KMS-11 (cell line): Measurements from ENCODE around the gene CEP97.

Source experiments
- H2AFZ ChIP-seq: fragments of 200-600 bp; sonication (generic); 2 replicates; pipeline ENCODE4 v1.6.1; 2016; ENCODE audit warnings: antibody characterized with exemption, mixed run types, low read depth
- H3K27ac ChIP-seq: fragments of 200-600 bp; sonication (generic); 2 replicates; pipeline ENCODE4 v1.6.1; 2016; ENCODE audit warnings: mild to moderate bottlenecking, mixed run types
- H3K27me3 ChIP-seq: fragments of 200-600 bp; sonication (generic); 2 replicates; pipeline ENCODE4 v1.6.1; 2017; ENCODE audit warnings: mild to moderate bottlenecking, low read depth, mixed run types, moderate library complexity; ENCODE audit not compliant: insufficient read depth
- H3K36me3 ChIP-seq: fragments of 200-600 bp; sonication (generic); 2 replicates; pipeline ENCODE4 v1.6.1; 2017; ENCODE audit warnings: mild to moderate bottlenecking, mixed run types; ENCODE audit not compliant: insufficient read depth
- H3K4me1 ChIP-seq: fragments of 200-600 bp; sonication (generic); 2 replicates; pipeline ENCODE4 v1.6.1; 2016; ENCODE audit warnings: mild to moderate bottlenecking, low read depth, mixed run types; ENCODE audit not compliant: poor library complexity, severe bottlenecking
- H3K4me2 ChIP-seq: fragments of 200-600 bp; sonication (generic); 2 replicates; pipeline ENCODE4 v1.7.0; 2016; ENCODE audit warnings: mild to moderate bottlenecking, mixed run types
- H3K4me3 ChIP-seq: fragments of 200-600 bp; sonication (generic); IDR thresholded peaks from 2 replicates; pipeline ENCODE4 v1.6.1; 2017; ENCODE audit warnings: low read depth, low read length, mixed read lengths; ENCODE audit not compliant: insufficient read depth
- H3K79me2 ChIP-seq: fragments of 200-600 bp; sonication (generic); 2 replicates; pipeline ENCODE4 v1.6.1; 2016; ENCODE audit warnings: low read depth, mixed run types; ENCODE audit not compliant: insufficient read depth
- H3K9ac ChIP-seq: fragments of 200-600 bp; sonication (generic); 2 replicates; pipeline ENCODE4 v1.6.1; 2016; ENCODE audit warnings: mild to moderate bottlenecking, mixed run types
- H4K20me1 ChIP-seq: fragments of 200-600 bp; sonication (generic); 2 replicates; pipeline ENCODE4 v1.6.1; 2016; ENCODE audit warnings: mild to moderate bottlenecking, mixed run types; ENCODE audit not compliant: insufficient read depth
- CTCF ChIP-seq: fragments of 200-600 bp; sonication (generic); conservative IDR thresholded peaks from 2 replicates; pipeline ENCODE4 v1.6.1; 2017; ENCODE audit warnings: low read depth, mild to moderate bottlenecking, antibody characterized with exemption, low read length, moderate library complexity, mixed read lengths

CEP97 gene

GRCh38 chr3:101806491-101806890, 82.1 kb downstream of the CEP97 start:
- no peaks in the 10 kb centered on the region for H3K36me3 ChIP-seq
- H2AFZ ChIP-seq = no peak overlapping the region
- no peaks in the 10 kb centered on the region for H4K20me1 ChIP-seq

GRCh38 chr3:101807888-101808287, 83.5 kb downstream of the CEP97 start:
- H3K27me3 ChIP-seq = no peaks in the 10 kb centered on the region
- no peak for TF ChIP-seq CTCF
- H3K4me3 ChIP-seq = no peak overlapping the region
- H3K27ac ChIP-seq = peak overlapping the region; percentile 69
- H3K4me1 ChIP-seq = peaks cover 68% of the 10 kb centered on the region
- H3K79me2 ChIP-seq = no peaks in the 10 kb centered on the region
- H3K4me2 ChIP-seq = peak overlapping the region; percentile 77
- H2AFZ ChIP-seq = no peak overlapping the region
- no peaks in the 10 kb centered on the region for H3K36me3 ChIP-seq
- H4K20me1 ChIP-seq = no peaks in the 10 kb centered on the region
- H3K9ac ChIP-seq = peak overlapping the region; percentile 25; the same call in 1 of the 2 replicates

More at GRCh38 chr3:101806491-101806890, 82.1 kb downstream of the CEP97 start:
- no peak overlapping the region for H3K4me3 ChIP-seq
- H3K4me1 ChIP-seq = peaks cover 65% of the 10 kb centered on the region
- no peak overlapping the region for H3K27ac ChIP-seq
- no peaks in the 10 kb centered on the region for H3K79me2 ChIP-seq
- H3K4me2 ChIP-seq = no peak overlapping the region
- no peak for TF ChIP-seq CTCF
- no peak overlapping the region for H3K9ac ChIP-seq
- H3K27me3 ChIP-seq = no peaks in the 10 kb centered on the region

- Histone ChIP-seq H3K27ac (no peak overlapping the region; the same call in 1 of the 2 replicates), H3K9ac (no peak overlapping the region), H3K4me2 (peak overlapping the region; percentile 25), H3K4me3 (no peak overlapping the region), H2AFZ (no peak overlapping the region), H3K4me1 (peaks cover 59% of the 10 kb centered on the region), H3K27me3 (no peaks in the 10 kb centered on the region), H4K20me1 (no peaks in the 10 kb centered on the region), H3K36me3 (no peaks in the 10 kb centered on the region), H3K79me2 (no peaks in the 10 kb centered on the region)
- peak; percentile 84 for TF ChIP-seq CTCF
Measured at GRCh38 chr3:101809178-101810021, 85.0 kb downstream of the CEP97 start.

- Histone ChIP-seq H4K20me1 (no peaks in the 10 kb centered on the region), H3K4me2 (peak overlapping the region; percentile 25), H3K36me3 (no peaks in the 10 kb centered on the region), H3K27me3 (no peaks in the 10 kb centered on the region), H3K9ac (no peak overlapping the region), H3K4me3 (no peak overlapping the region), H3K4me1 (peaks cover 59% of the 10 kb centered on the region), H3K79me2 (no peaks in the 10 kb centered on the region), H2AFZ (no peak overlapping the region), H3K27ac (no peak overlapping the region; the same call in 1 of the 2 replicates)
- no peak for TF ChIP-seq CTCF
Measured at GRCh38 chr3:101810022-101810418, 85.6 kb downstream of the CEP97 start.
